ENCODE measurements around the gene RNU1-3. TPM values are rescaled to one million over a fixed set of nuclear protein-coding genes. Genes with fewer than 3 reads are reported as not detected.

RNU1-3 gene
- total and polyA plus RNA-seq, 4 donors, result under 0.01 to 16.7 (median under 0.01) TPM; not detected in 1

DNA sequence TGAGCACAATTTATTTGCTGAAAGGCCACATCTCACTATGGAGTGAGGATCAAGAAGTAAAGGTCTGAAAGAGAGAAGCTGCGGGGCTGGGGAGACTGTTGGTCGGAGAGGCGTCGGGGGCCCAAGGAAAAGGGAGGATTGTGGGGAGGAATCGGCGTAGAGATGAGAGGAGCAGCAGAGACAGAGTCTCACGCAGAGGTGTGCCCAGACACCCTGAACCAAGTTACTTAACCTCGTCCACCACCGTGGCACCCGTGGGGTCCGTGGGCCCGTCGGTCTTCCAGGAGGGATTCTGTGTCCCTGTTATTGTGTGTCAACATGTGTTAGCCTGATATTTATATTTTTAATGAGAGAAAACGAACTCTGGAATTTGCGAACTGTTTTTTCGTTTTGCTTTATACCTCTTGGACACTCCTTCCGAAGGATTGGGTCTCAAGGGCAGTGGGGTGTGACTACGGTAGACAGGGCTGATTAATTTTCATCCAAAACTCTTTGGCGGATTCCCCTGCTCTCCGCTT is 49.6 kb downstream of the RNU1-3 start:
- Histone ChIP-seq H3K27ac (ENCODE audit: low read depth in 1 of 2, low read length in 2 of 2) (no peak overlapping the region), H3K4me1 (ENCODE audit: control insufficient read depth in 4 of 4, insufficient read depth in 4 of 4, low read length in 3 of 4) (peaks cover 3 to 19% (median 16%) of the 10 kb centered on the region in 4 donors), H3K36me3 (ENCODE audit: control insufficient read depth in 4 of 4, insufficient read depth in 3 of 4, low read depth in 1 of 4, low read length in 3 of 4) (peaks cover 3 to 45% (median 25%) of the 10 kb centered on the region in 4 donors), H3K4me3 (ENCODE audit: low read depth in 1 of 3, low read length in 3 of 3) (no peak overlapping the region), H3K9me3 (ENCODE audit: control insufficient read depth in 4 of 4, low read length in 3 of 4) (no peaks in the 10 kb centered on the region), H3K9ac (ENCODE audit: low read depth in 1 of 2, low read length in 2 of 2) (no peak overlapping the region), H3K27me3 (ENCODE audit: control insufficient read depth in 4 of 4, insufficient read depth in 4 of 4, low read length in 3 of 4) (no peaks in the 10 kb centered on the region)
- DNase-seq (ENCODE audit: low spot score), result peak; percentile 56
- WGBS, result 91% methylated on average over 20 of the region's 20 CpGs
- no peak for TF ChIP-seq RAD21 (IDR thresholded peaks at IDR 0.05)
- TF ChIP-seq, protein P1, sequence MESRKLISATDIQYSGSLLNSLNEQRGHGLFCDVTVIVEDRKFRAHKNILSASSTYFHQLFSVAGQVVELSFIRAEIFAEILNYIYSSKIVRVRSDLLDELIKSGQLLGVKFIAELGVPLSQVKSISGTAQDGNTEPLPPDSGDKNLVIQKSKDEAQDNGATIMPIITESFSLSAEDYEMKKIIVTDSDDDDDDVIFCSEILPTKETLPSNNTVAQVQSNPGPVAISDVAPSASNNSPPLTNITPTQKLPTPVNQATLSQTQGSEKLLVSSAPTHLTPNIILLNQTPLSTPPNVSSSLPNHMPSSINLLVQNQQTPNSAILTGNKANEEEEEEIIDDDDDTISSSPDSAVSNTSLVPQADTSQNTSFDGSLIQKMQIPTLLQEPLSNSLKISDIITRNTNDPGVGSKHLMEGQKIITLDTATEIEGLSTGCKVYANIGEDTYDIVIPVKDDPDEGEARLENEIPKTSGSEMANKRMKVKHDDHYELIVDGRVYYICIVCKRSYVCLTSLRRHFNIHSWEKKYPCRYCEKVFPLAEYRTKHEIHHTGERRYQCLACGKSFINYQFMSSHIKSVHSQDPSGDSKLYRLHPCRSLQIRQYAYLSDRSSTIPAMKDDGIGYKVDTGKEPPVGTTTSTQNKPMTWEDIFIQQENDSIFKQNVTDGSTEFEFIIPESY (IDR thresholded peaks at IDR 0.05), result no peak
- TF ChIP-seq GABPA (IDR thresholded peaks at IDR 0.05 in 1 of 2, conservative IDR thresholded peaks at IDR 0.05 in 1 of 2), result no peak
- TF ChIP-seq, protein P2, sequence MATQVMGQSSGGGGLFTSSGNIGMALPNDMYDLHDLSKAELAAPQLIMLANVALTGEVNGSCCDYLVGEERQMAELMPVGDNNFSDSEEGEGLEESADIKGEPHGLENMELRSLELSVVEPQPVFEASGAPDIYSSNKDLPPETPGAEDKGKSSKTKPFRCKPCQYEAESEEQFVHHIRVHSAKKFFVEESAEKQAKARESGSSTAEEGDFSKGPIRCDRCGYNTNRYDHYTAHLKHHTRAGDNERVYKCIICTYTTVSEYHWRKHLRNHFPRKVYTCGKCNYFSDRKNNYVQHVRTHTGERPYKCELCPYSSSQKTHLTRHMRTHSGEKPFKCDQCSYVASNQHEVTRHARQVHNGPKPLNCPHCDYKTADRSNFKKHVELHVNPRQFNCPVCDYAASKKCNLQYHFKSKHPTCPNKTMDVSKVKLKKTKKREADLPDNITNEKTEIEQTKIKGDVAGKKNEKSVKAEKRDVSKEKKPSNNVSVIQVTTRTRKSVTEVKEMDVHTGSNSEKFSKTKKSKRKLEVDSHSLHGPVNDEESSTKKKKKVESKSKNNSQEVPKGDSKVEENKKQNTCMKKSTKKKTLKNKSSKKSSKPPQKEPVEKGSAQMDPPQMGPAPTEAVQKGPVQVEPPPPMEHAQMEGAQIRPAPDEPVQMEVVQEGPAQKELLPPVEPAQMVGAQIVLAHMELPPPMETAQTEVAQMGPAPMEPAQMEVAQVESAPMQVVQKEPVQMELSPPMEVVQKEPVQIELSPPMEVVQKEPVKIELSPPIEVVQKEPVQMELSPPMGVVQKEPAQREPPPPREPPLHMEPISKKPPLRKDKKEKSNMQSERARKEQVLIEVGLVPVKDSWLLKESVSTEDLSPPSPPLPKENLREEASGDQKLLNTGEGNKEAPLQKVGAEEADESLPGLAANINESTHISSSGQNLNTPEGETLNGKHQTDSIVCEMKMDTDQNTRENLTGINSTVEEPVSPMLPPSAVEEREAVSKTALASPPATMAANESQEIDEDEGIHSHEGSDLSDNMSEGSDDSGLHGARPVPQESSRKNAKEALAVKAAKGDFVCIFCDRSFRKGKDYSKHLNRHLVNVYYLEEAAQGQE (IDR thresholded peaks at IDR 0.05), result no peak
- TF ChIP-seq, protein P3, sequence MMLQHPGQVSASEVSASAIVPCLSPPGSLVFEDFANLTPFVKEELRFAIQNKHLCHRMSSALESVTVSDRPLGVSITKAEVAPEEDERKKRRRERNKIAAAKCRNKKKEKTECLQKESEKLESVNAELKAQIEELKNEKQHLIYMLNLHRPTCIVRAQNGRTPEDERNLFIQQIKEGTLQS (IDR thresholded peaks at IDR 0.05), result no peak
- no peak for TF ChIP-seq FOXA1 (IDR thresholded peaks at IDR 0.05)
- no peak for TF ChIP-seq RXRA (IDR thresholded peaks at IDR 0.05)
- TF ChIP-seq HNF4A (conservative IDR thresholded peaks at IDR 0.05), result no peak
- TF ChIP-seq, protein P4, sequence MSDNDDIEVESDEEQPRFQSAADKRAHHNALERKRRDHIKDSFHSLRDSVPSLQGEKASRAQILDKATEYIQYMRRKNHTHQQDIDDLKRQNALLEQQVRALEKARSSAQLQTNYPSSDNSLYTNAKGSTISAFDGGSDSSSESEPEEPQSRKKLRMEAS (IDR thresholded peaks at IDR 0.05), result no peak
- no peak for TF ChIP-seq SP1 (IDR thresholded peaks at IDR 0.05)
- TF ChIP-seq NR2F2 (IDR thresholded peaks at IDR 0.05), result no peak

Small RNA genes within 50 kb of the gene (small RNA-seq; reads per million reads assigned to genes)
- gene RNU1-3, result not detected

Other genes with a start within 250 kb of the RNU1-3 start
- under 1 TPM in 1 of 2 donors, not detected in 1; 0.42 TPM for gene SPATA21, start 229.5 kb downstream of the RNU1-3 start, total RNA-seq
- under 1 TPM in 1 of 2 donors, not detected in 1; 0.08 TPM for gene SPATA21, start 229.5 kb downstream of the RNU1-3 start, polyA plus RNA-seq
- gene NECAP2, start 226.2 kb downstream of the RNU1-3 start, total RNA-seq, result 10 to 100 TPM; 27.4 to 41.8 TPM
- 10 to 100 TPM; 21.8 to 25.0 TPM for gene NECAP2, start 226.2 kb downstream of the RNU1-3 start, polyA plus RNA-seq
- gene RNU1-1, start 152.7 kb downstream of the RNU1-3 start, total RNA-seq, result under 1 TPM; under 0.01 TPM
- gene RNU1-1, start 152.7 kb downstream of the RNU1-3 start, polyA plus RNA-seq, result 10 to 100 TPM in 1 of 2 donors, not detected in 1; 16.7 TPM
- gene NBPF1, start 53.4 kb downstream of the RNU1-3 start, total RNA-seq, result 10 to 100 TPM in 1 of 2 donors, 1 to 10 TPM in 1; 9.7 to 16.4 TPM
- 10 to 100 TPM in 1 of 2 donors, 1 to 10 TPM in 1; 8.0 to 11.9 TPM for gene NBPF1, start 53.4 kb downstream of the RNU1-3 start, polyA plus RNA-seq
- under 1 TPM; under 0.01 TPM for gene RNU1-4, start 73.6 kb upstream of the RNU1-3 start, total RNA-seq
- 10 to 100 TPM in 1 of 2 donors, not detected in 1; 16.7 TPM for gene RNU1-4, start 73.6 kb upstream of the RNU1-3 start, polyA plus RNA-seq
- gene RNU1-2, start 229.0 kb upstream of the RNU1-3 start, total RNA-seq, result under 1 TPM; under 0.01 TPM
- 10 to 100 TPM in 1 of 2 donors, not detected in 1; 16.7 TPM for gene RNU1-2, start 229.0 kb upstream of the RNU1-3 start, polyA plus RNA-seq

Data from liver (tissue), 10 donors.